ENCODE results near the gene GFM1. TPM values are rescaled to one million over a fixed set of nuclear protein-coding genes. Genes with fewer than 3 reads are reported as not detected.

The GFM1 gene
- total RNA-seq: 30.3 and 34.1 TPM in 2 replicates

DNA sequence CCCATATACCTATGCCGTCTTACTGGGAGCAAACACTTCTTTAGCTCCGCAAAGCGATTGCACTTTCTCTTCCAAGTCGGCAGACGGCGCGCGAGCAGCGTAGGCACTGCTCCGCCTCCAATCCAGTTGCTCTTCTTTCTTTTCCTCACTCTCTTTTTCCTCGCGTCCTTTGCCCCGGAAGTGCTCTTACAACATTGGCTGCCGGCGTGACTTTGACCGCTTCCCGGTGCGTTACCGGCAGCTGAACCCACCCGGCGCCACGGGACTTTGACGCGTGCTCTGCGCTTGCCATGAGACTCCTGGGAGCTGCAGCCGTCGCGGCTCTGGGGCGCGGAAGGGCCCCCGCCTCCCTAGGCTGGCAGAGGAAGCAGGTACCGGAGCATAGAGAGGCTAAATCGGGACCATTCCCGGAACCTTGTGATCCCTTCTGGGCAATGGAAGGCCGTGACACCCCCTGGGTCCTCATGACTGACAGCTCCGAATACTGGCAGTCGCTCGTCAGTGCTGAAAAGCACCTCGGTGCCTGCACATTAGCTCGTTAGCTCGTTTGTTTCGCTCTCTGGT is at the start of gene GFM1:
Gene GFM1 (plus strand): TSS at position 183 of the 564 bp plus-strand sequence. CDS start 108 bp downstream, at position 291.

DNA sequence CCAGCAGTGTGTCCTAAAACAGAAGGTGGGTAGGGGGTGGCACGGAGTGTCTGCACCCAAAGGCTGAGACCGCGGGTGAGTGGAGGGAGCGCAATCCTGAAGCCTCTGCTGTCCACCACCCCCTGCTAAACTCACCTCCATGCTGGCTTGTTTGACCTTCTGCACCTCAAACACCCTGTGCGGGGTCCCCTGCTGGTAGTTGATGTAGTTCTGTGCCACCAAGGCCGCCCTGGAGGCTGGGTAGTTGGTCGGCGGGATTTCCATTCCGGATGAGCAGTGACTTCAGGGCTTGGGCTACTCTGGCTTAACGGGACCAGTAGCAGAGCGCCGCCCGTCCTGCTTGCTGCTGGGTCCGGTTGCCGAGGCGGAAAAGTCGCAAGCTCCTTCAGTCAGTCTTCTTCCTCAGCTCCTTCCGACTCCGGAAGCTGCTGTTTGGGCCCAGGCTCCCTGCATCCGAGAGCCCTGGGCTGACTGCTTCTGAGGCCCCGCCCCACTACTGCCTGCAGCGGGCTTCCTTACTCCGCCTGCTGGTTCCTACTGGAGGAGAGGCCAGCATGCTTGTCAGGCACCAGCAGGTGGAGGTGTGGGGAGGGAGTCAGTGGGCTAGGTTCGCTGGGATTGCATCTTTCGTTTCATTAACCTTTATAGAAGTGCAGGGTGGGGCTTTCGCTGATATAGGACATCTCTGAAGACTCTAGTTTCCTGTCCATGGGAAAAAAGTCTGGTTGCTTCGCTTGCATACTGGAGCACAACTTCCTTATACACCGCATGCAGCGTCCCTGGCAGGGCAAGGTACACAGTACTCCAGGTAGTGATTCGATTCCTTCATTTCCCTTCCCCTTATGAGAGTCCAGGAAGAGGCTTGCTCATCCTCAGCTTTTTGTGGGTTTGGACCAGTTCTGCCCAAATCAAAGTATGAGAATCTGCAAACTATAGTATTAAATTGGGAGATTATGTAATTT is 28.2 kb downstream of the GFM1 start, which contains the start of gene LXN:
Gene LXN (minus strand): TSS at position 434 of the 962 bp plus-strand sequence. CDS start 170 bp downstream, at position 264.

DNA sequence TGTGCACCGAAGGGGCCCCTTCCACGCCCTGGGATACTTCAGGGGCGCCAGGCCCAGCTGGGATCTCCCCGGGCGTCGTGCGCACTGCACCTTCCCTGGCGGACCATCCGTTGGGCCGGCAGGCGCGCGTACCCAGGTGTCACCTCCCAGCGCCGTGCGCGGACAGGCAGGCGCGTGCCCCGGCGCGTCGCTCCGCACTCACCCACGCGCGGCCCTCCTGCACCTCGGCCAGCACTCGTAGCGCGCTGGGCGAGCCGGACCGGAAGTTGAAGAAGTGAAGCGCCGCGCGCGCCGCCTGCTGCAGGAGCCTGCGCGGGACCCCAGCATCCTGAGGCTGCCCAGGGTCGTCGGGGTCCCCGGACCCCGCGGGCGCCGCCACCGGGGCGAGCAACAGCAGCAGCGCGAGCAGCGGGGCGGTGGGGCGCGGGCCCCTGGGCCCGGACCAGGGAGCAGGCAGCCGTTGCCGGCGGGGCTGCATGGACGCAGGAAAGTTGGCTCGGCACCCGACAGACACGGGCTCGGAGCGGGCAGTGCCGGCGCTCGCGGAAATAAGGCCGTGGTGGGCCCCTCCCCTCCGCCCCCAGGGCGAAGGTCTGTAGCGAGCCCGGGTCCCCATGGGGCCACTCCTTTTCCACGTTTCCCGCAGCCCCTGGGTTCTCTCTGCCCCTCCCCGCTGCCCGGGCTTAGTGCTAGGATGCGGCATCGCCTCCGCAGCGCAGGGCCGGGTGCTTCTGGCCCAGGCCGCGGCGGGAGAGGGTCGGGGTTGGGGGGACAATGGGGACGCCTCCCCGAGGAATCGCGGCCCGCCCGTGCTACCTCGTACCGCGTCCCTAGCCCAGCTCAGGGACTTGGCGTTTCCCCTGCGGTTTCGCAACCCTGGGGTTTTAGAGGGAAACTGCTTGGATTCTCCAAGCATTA is 87.9 kb downstream of the GFM1 start, which contains the start of gene RARRES1:
Gene RARRES1 (minus strand): TSS at position 520 of the 918 bp plus-strand sequence. CDS start 42 bp downstream, at position 478.

Other genes with a start within 250 kb of the GFM1 start
- gene MLF1, start 73.3 kb upstream of the GFM1 start, total RNA-seq: 6.1 and 6.6 TPM in 2 replicates
- gene LXN, start 28.1 kb downstream of the GFM1 start, total RNA-seq: 75.5 and 81.5 TPM in 2 replicates
- 23.5 and 36.8 TPM in 2 replicates for gene RARRES1, start 87.9 kb downstream of the GFM1 start, total RNA-seq
- 32.7 and 37.0 TPM in 2 replicates for gene MFSD1, start 157.5 kb downstream of the GFM1 start, total RNA-seq

Measured in bronchus fibroblast of lung (primary cell).